H54 (cell line): ENCODE results near the gene DYSF.

ENCODE experiments used
- DNase-seq: peaks from one replicate; pipeline ENCODE4 v3.0.0; 2011; ENCODE audit warnings: low spot score, mixed read lengths; ENCODE audit not compliant: insufficient read length
- FAIRE-seq: peaks from 3 replicates; lab custom pipeline; 2011; peaks lifted over from hg19 to GRCh38; lab: Jason Lieb, UNC
- POLR2A ChIP-seq: IDR thresholded peaks from 2 replicates; pipeline ENCODE4 v1.6.1; 2011; ENCODE audit warnings: low read depth, mild to moderate bottlenecking, low read length

Gene DYSF

DNA sequence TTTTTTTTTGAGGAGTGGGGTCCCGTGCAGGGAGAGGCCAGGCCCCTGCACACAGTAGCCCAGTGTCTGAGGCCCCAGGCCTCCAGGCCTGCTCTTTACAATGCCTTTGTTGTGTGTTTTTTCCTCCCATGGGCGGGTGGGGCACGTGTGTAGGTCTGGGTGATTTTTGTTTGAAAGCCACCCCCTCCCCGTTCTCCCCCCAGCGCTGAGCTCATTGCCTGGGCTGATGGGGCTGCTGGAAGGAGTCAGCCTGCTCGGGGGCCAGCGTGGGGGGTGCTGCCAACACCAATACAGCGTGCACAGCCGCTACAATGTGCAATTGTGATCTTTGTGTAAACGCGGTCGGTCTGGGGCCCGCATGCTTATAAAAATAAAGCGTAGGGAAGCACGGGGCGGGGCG lies 142.7 kb downstream of the DYSF start:
- no peak for FAIRE-seq
- TF ChIP-seq POLR2A: no peak
- DNase-seq: no peak

DNA sequence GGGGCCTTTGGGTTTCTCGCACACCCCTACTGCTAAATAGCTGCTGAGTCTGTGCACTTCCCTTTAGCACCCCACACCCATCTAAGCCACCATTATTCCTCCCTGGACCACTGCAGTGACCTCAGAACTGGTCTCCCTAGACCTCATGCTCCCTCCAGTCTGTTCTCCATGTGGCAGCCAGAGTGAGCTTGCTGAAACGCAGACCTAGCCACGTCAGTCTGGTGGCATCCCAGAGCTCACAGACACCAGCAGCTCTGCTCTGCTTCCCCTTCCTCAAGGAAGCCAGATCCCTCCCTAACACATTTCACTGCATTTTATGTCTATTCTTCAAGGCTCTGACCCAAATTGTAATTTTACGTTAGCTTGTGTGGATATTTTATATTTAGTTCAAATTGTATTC lies 144.4 kb downstream of the DYSF start:
- no peak for TF ChIP-seq POLR2A
- FAIRE-seq: no peak

DNA sequence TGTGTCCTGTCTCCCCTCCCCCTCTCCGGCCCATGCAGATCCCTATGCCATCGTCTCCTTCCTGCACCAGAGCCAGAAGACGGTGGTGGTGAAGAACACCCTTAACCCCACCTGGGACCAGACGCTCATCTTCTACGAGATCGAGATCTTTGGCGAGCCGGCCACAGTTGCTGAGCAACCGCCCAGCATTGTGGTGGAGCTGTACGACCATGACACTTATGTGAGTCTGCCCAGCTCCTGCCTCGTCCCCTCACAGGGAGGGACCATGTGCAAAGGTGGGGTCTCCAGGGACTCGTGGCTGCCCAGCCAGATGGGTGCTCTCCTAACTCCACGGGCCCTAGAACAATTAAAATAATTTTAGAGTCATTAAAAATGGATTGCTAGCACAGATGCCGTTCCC lies 145.2 kb downstream of the DYSF start:
- no peak for TF ChIP-seq POLR2A
- DNase-seq: no peak
- FAIRE-seq: no peak

More for the DNA sequence above, 144.4 kb downstream of the DYSF start:
- no peak for DNase-seq

DNA sequence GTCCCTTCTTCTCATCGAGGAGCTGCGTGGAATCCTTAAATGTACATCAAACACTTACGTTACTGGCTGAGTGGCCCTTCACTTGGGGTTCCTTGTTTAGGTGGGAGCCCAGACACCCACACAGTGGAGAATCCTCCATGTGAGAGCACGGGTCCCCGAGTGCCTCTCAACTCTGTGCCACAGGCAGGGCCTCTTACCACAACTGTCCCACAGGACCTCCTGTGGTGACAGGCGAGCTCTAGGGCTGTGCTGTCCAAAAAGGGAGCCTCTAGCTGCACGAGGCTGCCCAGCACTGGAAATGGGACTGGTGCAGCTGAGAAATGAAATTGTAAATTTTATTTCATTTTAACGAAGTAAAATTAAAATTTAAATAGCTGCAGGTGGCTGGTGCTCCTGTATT lies 145.7 kb downstream of the DYSF start:
- DNase-seq (no peak), FAIRE-seq (no peak)
- no peak for TF ChIP-seq POLR2A

DNA sequence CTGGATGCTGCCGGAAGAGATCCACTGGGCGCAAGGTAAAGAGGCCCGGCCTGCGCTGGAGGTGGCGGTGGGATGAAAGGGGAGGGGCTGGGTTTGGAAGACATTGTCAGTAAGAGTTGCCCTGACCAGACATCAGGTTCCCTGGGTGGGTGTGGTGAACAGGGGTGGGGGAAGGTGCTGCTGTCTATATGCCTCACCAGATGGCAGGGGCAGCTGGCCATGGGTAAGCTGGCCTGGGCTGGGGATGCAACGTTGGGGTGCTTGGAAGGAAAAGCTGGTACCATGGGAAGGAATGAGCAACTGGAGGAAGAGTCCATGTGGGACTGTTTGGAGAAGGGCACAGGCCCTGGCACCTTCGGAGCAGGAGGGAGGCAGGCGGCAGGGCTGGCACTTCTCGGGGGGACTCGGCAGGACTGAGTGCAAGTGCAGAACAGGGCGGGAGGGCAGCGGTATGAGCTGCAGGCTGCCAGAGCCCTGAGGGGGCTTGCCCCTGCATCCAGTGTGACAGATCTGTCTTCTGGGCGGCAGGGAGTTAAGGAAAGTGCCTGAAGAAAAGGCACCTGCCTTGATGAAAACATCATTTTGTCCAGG lies 146.4 kb downstream of the DYSF start:
- no peak for TF ChIP-seq POLR2A
- no peak for DNase-seq
- no peak for FAIRE-seq

DNA sequence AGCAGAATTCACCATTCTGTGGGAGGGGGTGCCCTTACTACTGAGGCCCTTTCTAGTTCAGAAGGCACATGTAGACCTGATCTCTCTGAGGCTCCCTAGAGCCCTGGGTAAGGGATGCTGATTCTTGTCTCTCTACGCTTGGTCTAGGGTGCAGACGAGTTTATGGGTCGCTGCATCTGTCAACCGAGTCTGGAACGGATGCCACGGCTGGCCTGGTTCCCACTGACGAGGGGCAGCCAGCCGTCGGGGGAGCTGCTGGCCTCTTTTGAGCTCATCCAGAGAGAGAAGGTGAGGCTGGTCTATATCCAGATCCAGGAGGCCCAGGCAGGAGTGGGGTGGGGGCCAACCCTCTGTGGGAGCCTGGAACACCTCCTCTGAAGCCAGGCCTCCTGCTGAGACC lies 147.2 kb downstream of the DYSF start:
- FAIRE-seq (no peak), DNase-seq (no peak)
- no peak for TF ChIP-seq POLR2A

DNA sequence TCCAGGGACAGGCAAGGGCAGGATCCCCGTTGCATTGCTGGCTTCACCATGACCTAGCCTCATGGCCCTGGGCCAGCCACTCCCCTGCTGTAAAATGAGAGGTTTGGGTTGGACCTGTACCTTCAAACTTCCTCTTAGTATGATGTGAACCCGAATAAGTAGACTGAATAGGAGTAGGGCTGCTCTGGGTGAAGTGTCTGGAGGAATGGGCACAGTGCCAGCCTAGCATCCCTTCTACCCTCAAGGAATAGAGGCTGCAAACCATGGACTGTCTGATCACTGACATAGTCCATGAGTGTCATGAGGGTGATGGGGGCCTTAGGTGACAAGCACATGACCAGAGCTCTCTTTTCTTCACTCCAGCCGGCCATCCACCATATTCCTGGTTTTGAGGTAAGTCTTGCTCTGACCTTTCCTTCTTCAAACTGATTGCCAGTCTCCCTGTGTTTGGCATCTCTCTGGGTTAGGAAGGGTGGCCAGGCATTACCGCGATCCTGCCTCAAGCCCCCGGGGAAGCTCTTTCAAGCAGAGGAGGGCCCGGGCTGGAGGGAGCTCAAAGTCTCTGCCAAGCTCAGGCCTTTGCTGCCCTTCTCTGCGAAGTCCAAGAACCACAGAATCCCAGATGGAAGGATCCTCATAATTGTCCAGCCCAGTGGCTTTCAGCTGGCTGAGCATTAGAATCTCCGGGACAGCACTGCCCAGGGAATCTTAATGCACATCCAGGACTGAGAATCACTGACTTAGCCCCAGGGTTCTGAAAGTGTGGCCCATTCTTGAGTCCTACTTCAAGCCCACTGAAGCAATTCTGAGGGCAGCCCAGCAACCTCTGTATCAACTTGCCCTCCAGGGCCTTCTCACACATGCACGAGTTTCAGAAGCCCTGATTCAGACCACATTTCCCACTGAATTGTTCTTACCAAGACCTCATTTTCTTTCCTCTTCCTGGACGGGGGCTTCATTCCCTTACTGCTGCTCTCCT lies 148.1 kb downstream of the DYSF start:
- no peak for TF ChIP-seq POLR2A
- FAIRE-seq (no peak), DNase-seq (no peak)

DNA sequence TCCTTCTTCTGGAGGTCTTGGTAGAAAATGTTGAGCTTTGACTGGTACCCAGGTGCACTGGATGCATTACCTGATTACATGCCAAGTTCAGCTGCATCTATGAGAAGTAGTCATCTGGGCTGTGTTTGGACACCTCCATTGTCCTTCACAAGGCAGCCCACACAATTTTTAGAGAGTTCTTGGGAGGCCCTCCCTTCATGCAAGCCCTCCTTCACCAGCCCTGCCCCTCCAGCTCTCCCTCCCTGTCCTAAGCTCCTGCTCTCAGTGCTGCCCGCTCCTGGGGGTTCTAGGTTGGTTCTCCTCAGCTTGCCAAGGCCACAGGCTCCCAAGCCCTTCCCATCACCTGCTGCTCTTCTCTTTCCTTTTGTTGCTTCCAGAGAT lies 148.7 kb downstream of the DYSF start:
- TF ChIP-seq POLR2A: no peak
- FAIRE-seq: no peak
- DNase-seq: no peak

DNA sequence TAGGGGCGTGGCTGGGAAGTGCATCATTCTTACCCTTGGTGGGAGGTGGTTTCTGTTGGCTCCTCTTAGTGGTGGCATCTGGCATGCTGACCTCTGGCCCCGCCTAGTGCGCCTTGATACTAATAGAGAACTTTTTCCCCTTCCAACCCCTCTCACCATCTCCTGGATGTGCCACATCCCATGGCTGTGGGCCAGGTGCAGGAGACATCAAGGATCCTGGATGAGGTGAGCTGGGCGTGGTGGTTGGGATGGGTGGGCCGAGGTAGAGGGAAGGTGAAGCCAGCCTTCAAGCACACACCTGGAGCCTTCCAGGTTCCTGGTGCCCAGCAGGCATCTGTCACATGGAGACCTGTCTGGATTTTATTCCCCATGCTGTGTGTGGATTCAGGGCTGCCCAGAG lies 149.2 kb downstream of the DYSF start:
- FAIRE-seq: no peak
- no peak for DNase-seq
- no peak for TF ChIP-seq POLR2A

DNA sequence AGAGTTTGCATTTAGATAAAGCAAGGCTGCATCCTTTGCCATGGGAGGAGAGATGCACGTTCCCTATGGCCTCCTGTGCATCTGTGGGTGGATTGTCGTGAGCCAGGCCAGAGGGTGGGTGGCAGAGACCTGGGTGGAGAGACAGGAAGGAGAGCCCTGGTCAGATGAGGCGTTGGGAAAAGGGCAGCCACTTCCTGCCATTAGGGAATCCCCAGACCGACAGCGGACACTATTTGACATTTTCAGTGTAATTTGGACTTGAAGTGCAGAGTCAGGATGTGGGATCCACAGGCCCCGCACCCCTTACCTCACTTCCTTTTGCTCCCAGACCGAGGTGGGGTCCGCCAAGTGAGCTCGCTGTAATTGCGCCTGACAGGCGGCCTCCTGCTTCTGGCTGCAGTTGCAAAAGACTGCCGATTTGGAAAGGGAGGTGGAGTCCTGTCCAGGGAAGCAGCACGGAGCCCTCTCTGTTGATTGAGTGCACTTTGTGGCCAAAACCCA lies 150.0 kb downstream of the DYSF start:
- no peak for TF ChIP-seq POLR2A
- DNase-seq (no peak), FAIRE-seq (no peak)

DNA sequence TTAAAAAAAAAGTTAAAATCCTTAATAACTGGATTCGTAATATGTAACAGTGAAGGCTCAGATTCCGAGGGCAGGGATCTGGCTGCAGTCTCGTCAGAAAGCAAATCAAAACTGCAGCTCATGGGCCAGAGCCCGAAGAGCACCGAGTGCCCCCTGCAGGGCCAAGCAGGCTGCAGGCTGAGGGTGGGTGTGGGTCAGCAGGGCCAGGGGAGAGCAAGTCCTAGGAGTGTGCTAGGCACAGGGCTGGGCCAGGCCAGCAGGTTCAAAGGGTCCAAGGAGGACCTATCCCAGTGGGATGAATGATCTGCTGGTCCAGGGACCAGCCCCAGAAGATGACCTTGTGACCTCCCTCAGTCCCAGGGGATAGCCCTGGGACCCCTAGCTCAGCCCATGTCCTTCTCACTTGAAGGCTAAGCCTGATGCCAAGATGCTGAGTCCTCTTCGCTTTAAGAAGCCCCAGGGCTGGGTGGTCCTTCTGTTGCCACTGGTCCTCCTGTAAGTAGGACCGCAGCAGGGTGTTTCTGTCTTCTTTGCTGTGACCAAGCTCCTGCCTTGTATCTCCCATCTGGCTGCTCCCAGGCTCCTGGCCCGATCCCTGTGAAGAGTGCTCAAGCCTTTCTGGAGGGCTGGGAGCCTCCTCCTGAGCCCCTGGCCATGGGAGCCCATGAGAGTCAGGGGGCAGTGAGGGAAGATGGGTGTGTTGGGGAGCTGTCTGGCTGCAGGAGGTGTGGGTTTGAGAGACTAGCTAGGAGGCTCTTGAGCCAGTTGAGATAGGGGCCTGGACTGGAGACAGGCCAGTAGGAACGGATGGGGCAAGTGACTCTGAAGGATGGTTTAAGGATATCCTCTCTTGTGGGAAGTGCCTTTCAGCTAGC lies 150.7 kb downstream of the DYSF start:
- no peak for DNase-seq
- no peak for FAIRE-seq
- TF ChIP-seq POLR2A: no peak

DNA sequence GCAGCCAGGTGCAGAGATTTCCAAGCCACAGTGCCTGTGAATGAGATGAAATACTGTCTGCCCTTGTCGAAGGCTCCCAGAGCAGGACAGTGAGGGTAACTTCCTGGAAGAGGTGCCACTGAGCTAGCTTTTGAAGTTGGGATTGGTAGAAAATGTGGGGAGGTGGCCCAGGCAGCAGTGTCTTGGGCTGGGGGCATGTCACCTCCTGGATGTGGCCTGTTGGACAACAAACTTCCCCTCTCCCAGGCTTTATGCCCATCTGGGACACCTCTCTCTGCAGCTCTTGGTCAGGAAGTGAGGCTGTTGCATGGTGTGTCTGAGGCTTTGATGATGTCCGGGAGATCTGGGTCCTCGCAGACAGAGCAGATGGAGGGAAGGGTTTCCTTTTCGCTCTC lies 151.4 kb downstream of the DYSF start:
- TF ChIP-seq POLR2A: no peak
- FAIRE-seq (no peak), DNase-seq (no peak)

DNA sequence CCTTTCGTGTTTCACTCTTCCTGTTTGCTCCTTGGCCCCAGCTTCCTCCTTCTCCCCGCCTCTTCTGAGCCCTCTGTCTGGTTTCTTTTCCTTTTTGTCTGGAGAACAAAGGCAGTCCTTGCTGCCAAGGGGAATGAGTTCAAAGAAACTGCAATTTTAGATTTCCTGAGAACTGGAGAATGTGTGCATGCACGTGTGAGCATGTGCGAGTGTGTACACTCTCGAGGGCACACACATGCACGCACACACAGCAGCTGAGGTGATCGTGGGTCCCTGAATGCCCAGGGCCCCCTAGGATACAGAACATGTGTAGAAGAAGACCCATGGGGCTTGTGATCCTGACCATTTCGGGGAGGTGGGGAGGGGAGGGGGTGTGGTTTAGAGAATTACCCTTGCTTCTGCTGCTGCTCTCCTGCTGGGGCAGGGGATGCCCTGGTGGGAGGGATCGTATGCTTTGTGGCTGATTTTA lies 151.8 kb downstream of the DYSF start:
- FAIRE-seq: no peak
- no peak for TF ChIP-seq POLR2A
- no peak for DNase-seq
